T-helper 17 cell (primary cell): ENCODE results near the gene ZWINT. TPM values are rescaled to one million over a fixed set of nuclear protein-coding genes. Genes with fewer than 3 reads are reported as not detected.

ENCODE experiments used
- ATAC-seq: fragments of 150-1000 bp; cut with Tn5 transposase; 2 replicates; pipeline ENCODE4 v1.10.0; 2021; ENCODE audit warnings: mild to moderate bottlenecking, moderate library complexity
- DNase-seq, 3 donors: peaks; one replicate each; pipeline versions ENCODE4 v3.0.0 to v3.0.0-alpha.2; 2020 to 2021
- H3K9me3 ChIP-seq: one replicate; pipeline ENCODE4 v1.7.0; 2013; ENCODE audit warnings: low read length, mild to moderate bottlenecking; ENCODE audit not compliant: control insufficient read depth, poor library complexity, severe bottlenecking
- H3K27ac Mint-ChIP-seq: one replicate; pipeline ENCODE4 v1.8.0; 2022; ENCODE audit warnings: mild to moderate bottlenecking, moderate library complexity, mixed read lengths
- H3K27me3 Mint-ChIP-seq: one replicate; pipeline ENCODE4 v1.8.0; 2022; ENCODE audit warnings: mixed read lengths
- H3K36me3 Mint-ChIP-seq: one replicate; pipeline ENCODE4 v1.8.0; 2022; ENCODE audit warnings: low read depth, mixed read lengths
- H3K4me1 Mint-ChIP-seq: one replicate; pipeline ENCODE4 v1.8.0; 2022; ENCODE audit warnings: mild to moderate bottlenecking, mixed read lengths
- H3K4me3 Mint-ChIP-seq: one replicate; pipeline ENCODE4 v1.8.0; 2022; ENCODE audit warnings: mild to moderate bottlenecking, moderate library complexity, mixed read lengths
- total RNA-seq, 4 donors: library from RNA in 2 of 4; stranded (reverse) in 2 of 4; gene quantifications; one replicate each; pipeline ENCODE4 v1.2.3 and lab custom pipeline; 2022 to 2026

ZWINT gene
- total RNA-seq, 2 donors from 2014 or later, result 1.8 to 2.1 TPM

- ATAC-seq (no peak), DNase-seq (no peak)
- H3K4me3 Mint-ChIP-seq, result no peak overlapping the region
- no peaks in the 10 kb centered on the region for H3K4me1 Mint-ChIP-seq
- no peaks in the 10 kb centered on the region for H3K9me3 ChIP-seq
- H3K36me3 Mint-ChIP-seq, result no peaks in the 10 kb centered on the region
- H3K27me3 Mint-ChIP-seq, result no peaks in the 10 kb centered on the region
- no peak overlapping the region for H3K27ac Mint-ChIP-seq
Measured at GRCh38 chr10:56327118-56327517, 33.9 kb downstream of the ZWINT start.

- H3K27me3 Mint-ChIP-seq, result no peaks in the 10 kb centered on the region
- H3K36me3 Mint-ChIP-seq, result no peaks in the 10 kb centered on the region
- no peaks in the 10 kb centered on the region for H3K9me3 ChIP-seq
- no peaks in the 10 kb centered on the region for H3K4me1 Mint-ChIP-seq
- ATAC-seq (no peak), DNase-seq (no peak)
- H3K27ac Mint-ChIP-seq, result no peak overlapping the region
- no peak overlapping the region for H3K4me3 Mint-ChIP-seq
Measured at GRCh38 chr10:56319386-56319785, 41.7 kb downstream of the ZWINT start.

- H3K27me3 Mint-ChIP-seq, result no peaks in the 10 kb centered on the region
- H3K4me1 Mint-ChIP-seq, result no peaks in the 10 kb centered on the region
- ATAC-seq (no peak), DNase-seq (no peak)
- H3K4me3 Mint-ChIP-seq, result no peak overlapping the region
- H3K9me3 ChIP-seq, result no peaks in the 10 kb centered on the region
- H3K27ac Mint-ChIP-seq, result no peak overlapping the region
- H3K36me3 Mint-ChIP-seq, result no peaks in the 10 kb centered on the region
Measured at GRCh38 chr10:56318816-56319215, 42.2 kb downstream of the ZWINT start.

GRCh38 chr10:56317603-56318002 is 43.5 kb downstream of the ZWINT start:
- no peaks in the 10 kb centered on the region for H3K4me1 Mint-ChIP-seq
- no peak for ATAC-seq
- no peak for DNase-seq
- no peaks in the 10 kb centered on the region for H3K9me3 ChIP-seq
- no peaks in the 10 kb centered on the region for H3K27me3 Mint-ChIP-seq
- no peaks in the 10 kb centered on the region for H3K36me3 Mint-ChIP-seq
- H3K4me3 Mint-ChIP-seq, result no peak overlapping the region
- H3K27ac Mint-ChIP-seq, result no peak overlapping the region

GRCh38 chr10:56316603-56317002 is 44.5 kb downstream of the ZWINT start:
- no peaks in the 10 kb centered on the region for H3K4me1 Mint-ChIP-seq
- no peak for DNase-seq
- no peak overlapping the region for H3K4me3 Mint-ChIP-seq

More at GRCh38 chr10:56316603-56317002, 44.5 kb downstream of the ZWINT start:
- Mint-ChIP-seq H3K27me3 (no peaks in the 10 kb centered on the region), H3K36me3 (no peaks in the 10 kb centered on the region), H3K27ac (no peak overlapping the region)
- ATAC-seq, result no peak
- H3K9me3 ChIP-seq, result no peaks in the 10 kb centered on the region
